NCI-H1417 treated with DMSO at 0.1 percent for 48 hours (cell line): ENCODE results near the gene KRTAP10-2.

Experiments used
- DNase-seq: peaks from one replicate; lab custom pipeline; 2025; lab: John Stamatoyannopoulos, UW

Gene KRTAP10-2

DNA sequence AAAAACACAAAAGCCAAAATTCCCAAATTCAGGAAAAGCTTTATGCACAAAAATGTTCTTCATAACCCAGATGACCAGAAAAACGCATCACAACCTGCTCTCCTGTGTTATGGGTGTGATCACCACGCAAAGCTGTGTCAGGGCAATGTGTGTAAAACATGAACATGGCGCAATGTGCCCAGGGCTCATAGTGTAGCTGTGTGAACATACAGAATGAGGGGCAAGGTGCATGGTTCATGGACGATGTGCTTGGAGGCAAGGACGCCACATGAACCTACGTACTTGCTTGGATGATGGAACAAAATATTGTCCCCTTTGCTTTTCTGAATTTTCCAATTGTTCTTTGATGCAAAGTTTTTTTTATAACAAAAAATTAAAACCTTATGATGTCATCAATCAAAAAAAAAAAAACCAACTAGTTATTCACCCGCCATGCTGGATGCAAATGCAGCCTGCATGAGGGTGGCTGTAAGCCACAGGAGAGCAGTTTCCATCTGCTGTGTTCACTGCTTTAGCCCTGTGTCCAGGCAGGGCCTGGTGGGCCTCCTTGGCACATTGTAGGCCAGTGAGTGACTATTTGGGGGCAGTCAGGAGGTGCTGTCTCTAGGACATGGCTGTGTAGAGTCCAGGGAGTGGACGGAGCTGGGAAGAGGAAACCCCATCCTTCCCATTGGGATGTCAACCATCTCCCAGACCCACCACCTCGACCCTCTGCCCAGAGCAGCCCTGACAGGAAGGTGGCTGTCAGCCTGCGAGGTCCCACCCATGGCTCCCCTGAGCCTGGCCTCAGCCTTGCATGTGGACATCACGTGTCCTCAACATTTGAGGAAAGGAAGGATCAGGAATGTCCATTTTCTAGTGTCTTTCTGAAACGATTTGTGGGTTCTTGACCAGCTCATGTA, 25.0 kb downstream of the KRTAP10-2 start:
- DNase-seq: no peak

DNA sequence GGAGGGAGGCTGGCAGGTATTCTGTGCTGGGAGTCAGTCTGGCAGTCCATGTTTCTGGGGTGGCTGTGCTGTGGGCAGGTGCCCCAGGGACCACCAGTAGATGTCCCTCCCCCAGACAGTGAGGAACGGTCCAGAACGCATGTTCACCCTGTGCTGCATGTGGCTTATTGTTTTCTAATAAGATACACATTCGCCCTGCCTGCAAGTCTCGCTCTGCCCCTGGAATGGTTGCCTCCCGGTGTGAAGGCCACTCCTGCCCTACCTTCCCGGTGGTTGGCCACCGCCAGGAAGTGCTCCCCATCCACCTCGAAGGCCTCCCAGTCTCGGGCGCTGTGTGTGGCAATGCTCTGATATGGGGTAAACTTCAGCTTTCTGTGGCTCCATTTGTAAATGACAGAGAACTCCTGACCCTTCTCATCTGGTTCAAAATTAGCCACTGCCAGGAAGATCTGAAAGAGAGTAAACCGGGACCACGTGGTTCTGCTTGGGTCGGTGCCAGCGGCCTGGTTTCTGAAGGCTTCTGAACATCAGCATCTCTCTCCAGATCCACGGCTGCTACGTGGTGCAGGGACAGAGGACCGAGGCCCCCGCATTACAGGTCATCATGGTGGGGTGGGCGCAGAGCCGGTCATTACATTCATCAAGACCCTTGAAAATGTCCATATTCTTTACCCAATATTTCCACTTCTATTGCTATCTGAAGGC, 25.8 kb downstream of the KRTAP10-2 start:
- DNase-seq: no peak

DNA sequence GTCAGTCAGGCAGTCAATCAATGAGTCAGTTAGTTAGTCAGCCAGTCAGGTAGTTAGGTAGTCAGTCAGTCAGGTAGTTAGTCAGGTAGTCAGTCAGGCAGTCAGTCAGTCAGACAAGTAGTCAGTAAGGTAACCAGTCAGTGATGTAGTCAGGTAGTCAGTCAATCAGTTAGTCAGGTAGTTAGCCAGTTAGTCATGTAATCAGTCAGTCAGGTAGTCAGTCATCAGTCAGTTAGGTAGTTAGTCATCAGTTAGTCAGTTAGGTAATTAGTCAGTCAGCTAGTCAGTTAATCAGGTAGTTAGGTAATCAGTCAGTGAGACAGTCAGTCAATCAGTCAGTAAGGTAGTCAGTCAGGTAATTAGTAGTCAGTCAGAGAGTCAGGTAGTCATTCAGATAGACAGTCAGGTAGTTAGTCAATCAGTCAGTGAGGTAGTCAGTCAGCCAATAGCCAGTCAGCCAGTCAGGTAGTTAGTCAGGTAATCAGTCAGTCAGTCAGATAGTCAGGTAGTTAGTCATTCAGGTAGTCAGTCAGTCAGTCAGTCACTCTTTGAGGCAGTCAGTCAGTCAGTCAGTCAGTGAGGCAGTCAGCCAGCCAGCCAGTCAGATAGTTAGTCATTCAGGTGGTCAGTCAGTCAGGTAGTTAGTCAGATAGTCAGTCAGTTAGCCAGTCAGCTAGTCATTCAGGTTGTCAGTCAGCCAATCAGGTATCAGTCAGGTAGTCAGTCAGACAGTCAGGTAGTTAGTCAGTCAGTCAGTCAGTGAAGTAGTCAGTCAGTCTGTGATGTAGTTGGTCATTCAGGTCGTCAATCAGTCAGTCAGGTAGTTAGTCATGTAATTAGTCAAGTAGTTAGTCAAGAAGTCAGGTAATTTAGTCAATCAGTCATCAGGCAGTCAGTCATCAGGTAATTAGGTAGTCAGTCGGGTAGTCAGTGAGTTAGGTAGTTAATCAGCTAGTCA, 26.6 kb downstream of the KRTAP10-2 start:
- DNase-seq: no peak

DNA sequence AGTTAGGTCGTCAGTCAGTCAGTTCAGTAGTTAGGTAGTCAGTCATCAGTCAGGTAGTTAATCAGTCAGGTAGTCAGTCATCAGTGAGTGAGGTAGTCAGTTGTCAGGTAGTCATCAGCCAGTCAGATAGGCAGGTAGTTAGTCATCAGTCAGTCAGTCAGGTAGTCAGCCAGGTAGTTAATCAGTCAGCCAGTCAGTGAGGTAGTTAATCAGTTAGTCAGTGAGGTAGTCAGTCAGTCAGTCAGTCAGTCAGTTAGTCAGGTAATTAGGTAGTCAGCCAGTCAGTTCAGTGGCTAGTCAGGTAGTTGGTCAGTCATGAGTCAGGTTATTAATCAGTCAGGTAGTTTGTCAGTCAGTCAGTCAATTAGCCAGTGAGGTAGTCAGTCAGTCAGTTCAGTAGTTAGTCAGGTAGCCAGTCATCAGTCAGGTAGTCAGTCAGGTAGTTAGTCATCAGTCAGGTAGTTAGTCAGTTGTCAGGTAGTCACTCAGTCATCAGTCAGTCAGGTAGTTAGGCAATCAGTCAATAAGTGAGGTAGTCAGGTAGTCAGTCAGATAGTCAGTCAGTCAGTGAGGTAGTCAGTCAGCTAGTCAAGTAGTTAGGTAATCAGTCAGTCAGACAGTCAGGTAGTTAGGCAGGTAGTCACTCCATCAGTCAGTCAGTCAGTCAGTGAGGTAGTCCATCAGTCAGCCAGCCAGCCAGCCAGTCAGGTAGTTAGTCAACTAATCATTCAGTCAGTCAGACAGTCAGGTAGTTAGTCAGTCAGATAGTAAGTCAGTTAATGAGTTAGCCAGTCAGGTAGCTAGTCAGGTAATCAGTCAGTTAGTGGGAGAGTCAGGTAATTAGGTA, 27.5 kb downstream of the KRTAP10-2 start:
- no peak for DNase-seq

DNA sequence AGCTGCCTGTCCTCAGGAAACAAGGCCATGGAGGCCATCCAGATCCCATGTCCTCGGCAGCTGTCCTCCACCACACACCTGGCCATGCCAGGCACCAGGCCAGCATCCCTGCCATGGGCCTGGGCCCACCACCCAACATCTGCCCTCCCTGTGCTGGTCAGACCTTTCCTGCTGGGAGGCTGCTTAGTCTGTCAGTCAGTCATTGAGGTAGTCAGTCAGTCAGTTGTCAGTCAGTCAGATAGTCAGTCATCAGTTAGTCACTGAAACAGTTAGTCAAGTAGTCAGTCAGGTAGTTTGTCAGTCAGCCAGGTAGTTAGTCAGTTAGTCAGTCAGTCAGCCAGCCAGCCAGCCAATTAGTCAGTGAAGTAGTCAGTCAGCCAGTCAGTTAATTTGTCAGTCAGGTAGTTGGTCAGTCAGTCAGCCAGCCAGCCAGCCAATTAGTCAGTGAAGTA, 28.5 kb downstream of the KRTAP10-2 start:
- DNase-seq: no peak

DNA sequence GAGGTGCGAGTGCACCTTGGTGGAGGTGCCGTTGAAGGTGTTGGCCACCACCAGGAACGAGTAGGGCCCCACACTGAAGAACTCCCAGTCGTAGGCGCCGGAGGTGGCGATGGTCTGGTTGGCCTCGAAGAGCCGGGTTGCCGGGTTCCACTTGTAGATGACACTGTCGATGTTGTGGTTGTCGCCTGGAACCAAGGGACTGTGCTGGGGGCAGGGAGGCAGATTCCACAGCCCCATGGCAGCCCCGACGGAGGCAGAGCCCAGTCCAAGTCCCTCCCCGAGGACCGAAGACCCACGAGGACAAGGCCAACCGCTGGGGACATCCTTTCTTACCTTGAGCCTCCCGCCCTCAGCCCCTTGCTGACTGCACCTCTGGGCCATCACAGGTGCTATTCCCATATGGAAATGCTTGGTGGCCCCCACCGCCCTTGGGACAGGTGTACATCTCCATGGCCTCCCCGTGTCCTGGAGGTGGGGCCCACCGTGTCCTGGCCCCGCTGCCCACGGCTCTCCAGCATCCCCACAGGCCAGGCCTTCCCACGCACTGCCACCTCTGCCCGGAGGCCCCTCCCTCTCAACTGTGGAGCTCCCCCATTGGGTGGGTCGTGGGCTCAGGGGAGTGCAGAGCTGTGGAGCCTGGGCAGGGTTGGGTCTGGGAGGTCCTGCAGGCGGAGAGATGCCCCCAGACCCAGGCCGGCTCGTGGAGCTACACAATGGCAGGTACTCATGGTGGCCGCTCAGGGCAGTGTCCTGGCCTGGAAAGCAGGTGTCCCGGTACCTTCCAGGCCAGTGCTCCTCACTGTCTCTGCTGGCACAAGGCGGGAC, 29.2 kb downstream of the KRTAP10-2 start:
- DNase-seq: no peak

DNA sequence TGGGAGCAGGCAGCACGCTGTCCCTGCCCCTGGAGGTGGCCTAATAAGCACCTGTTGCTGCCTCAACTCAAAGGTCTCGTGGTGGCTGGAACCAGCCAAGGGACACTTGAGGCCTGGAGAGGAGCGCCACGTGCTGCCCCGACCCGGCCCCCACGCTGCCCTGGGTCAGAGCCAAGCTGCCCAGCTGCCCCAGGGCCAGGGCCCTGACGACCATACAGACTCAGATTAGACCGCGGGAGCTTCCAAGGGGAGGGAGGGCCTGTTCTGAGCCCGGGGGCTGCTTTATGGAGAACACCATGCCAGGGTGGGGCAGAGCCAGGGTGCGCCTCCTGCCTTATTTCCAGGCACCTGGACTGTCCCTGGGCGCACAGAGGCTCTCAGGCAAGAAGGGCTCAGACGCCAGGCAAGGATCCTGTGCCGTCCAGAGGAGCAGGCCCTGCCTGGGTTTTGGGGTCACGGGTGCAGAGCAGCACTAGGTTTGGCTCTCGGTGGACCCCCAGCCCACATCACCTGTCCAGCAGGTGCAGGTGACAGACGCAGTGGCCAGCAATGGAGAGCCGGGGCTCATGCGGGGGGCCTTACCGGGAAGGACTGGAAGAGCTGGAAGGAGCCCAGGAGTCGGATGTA, 29.9 kb downstream of the KRTAP10-2 start:
- no peak for DNase-seq

DNA sequence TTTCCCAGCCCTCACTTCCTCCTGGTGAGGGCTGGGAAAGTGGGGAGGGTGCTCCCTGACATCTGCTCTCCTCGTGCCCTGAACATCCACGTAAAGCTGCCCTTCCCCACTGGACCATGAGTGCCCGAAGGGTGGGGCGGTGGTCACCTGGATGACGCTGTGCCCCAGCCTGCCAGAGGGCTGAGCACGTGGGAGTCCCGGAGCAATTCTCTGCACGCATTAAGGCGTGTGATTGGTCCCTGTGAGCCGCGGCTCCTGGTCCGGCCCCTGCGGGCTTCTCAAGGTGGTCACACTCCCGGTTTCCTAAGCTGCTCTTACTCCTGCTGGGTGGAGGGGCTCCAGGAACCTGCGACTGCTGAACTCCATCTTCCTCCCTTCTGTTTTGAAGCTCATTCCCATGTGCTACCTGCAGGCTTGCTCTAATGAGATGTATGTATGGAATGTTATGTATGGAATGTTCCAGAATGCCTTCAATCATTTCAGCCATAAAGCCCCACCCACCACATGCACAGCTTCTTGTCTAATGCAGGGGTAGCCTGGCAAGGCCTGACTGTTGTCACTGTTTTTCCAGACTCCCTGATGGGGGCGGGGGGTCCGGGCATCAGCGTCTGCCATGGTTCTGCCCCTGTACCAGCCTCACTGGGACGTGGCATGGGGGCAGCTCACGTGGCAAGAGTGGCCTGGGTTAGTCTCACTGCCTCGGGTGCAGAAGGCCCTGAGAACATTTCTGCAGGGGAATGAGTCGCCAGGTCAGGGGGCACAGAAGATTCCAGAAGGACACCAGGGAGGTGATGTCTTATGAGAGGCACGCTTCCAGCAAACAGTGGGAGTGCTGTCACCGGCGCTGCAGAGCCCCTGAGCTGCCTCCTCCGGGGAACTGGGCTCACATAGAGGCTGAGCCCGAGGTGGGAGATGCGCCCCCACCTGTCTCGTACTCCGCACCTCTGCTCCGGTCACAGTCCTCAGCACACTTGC, 30.7 kb downstream of the KRTAP10-2 start:
- DNase-seq: no peak

DNA sequence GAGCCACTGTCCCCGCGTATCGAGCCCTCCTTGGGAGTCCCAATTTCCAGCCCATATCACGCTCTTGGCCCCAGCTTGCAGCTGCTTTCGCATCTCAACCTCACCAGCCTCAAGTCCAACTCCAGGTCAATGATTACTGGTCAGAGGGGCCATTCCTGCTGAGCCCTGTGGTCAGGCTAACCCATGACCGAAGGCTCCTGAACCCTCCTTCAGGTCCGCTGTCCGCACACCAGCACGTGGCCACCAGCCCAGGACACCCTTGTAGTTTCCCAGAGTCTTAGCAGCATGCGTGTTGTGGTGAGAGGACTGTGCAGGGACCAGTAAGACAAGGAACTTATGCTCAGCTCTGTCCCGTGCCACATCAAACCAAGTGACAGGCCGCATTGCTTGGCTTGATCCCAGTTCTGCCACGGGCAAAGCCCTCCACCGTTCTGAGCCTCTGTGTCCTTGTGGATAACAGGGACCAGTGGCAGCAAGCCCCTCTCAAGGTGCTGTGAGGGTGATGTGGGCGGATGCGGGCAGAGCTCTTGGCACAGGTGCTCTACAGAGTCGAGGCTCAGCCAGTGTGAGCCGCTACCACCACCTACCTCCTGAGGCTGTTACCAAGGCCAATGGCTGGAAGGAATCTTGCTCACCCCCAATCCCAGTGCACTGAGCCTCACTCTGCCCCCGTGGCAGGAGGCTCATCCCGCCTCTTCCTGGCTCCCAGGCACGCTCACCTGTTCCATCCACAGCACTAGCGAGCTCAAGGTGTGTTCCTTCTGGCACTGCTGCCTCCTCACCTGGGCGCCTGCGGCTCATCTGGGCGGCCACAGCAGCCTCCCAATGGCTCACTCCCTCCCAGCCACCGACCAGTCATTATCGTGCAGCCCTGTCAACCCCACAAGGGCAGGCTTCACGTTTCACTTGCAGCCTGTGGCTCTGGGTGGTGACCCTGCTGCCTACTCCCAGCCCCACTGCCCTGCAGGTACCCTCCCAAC, 31.7 kb downstream of the KRTAP10-2 start:
- DNase-seq: no peak

DNA sequence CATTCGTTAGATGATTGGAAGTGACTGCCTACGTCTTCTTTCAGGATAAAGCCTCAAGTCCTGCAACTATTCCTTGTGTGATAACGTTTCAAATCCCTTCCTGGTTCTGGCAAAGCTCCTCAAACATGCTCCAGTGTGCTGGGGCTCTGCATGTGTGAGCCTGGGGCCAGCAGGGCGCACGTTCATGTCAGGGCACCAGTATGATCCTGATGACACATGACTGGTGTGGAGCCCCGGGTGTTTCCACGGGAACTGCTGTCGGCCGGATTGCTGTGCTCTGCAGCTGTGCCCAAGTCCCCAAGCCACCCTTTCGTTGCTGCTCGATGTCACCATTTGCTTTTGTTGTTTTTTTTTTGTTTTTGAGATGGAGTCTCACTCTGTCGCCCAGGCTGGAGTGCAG, 32.6 kb downstream of the KRTAP10-2 start:
- DNase-seq: no peak

DNA sequence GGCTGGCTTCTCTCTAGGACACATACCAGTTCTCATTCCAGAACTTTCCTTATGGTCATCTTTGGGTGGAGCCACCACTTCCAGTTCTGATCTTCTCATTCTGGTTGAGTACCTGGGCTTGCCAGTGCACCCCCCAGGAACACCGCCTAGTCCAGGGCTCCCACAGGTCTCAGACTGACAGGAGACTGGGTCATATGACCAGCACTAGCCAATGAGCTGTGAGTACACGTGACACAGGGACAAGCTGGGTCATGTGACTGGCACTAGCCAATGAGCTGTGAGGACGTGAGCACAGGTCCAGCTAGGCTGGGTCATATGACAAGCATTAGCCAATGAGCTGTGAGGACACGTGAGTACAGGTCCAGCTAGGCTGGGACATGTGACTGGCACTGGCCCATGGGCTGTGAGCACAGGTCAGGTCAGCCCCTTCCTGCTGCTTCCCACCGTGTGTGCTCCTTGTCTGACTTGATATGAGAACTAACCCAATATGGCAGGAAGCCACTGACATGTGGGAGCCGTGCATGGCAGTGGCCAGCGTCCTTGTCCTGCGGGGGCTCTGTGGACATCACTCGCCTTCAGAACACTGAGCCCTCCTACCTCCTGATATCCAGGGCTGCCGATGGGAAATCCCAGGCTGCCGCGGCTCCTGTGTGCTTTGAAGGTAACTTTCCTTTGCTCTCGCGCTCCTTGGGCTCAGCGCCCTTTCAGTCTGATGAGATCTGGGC, 34.0 kb downstream of the KRTAP10-2 start:
- DNase-seq: no peak

DNA sequence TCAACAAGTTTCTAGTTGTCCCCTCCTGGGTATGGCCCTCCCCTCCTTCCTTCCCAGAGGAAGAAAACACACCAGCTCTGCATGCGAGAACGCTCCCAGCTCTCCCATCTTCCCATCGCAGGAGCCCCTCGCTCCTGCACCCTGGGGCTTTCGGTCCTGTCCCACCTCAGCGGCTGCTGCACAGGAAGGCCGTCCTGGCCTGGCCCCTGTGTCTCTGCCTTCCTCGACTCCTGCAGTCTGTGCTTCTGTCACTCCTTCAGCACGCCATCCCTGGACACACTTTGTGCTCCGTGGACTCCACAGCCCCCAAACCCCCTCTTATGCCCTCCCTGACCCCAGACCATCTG, 34.5 kb downstream of the KRTAP10-2 start:
- no peak for DNase-seq

DNA sequence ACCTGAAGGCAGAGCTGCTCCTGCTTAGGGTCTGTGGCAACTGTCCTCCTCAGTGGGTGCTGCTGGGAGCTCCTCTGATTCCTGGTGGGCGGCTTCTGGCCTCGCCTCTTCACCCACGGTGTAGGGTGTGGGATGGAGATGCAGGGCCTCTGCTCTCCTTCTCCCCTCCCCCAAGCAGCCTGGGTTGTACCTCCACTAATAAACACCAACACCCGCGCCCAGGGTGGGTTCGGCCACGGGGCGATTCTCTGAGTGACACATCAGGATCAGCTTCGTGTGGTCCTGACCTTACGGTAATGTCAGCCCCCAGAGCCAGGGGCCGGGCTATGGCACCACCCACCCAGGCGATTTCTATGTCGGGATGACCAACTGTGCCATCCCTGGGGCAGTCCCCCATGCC, 35.0 kb downstream of the KRTAP10-2 start:
- no peak for DNase-seq

DNA sequence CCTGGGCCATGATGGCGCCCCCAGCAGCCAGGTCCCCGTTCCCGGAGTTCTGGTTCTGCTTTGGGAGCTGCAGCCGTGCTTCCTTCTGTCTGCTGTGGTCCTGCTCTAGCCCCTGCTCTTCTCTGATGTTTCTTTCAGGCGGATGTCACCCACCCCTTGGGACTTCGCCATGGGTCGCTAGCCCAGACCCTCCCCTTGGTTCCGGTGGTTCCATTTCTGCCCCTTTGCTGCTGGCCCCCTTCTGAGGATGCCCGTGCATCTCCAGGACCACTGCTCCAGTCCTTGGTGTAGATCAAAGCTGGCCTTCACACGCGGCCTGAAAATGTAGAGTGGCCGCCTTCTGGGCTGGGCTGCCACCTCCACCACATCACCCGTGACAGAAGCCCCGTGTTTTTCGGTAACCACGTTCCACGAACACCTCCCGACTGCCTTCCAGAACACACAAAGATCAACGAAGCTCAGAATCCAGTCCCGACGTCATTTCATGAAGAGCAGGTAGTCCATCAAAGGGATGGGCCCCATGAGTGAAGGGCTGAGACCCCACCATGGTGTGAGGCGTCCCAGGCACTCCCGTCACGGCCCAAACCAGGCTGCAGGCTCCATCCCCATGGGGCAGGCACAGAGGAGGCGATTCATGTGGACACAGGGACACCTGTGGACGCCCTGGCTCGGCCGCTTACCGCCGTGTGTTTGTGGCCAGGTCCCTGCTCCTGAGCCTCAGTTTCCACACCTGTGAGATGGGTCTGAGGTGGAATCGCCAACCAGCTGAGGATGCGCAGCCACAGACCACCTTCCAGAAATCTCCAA, 35.7 kb downstream of the KRTAP10-2 start:
- DNase-seq: no peak

DNA sequence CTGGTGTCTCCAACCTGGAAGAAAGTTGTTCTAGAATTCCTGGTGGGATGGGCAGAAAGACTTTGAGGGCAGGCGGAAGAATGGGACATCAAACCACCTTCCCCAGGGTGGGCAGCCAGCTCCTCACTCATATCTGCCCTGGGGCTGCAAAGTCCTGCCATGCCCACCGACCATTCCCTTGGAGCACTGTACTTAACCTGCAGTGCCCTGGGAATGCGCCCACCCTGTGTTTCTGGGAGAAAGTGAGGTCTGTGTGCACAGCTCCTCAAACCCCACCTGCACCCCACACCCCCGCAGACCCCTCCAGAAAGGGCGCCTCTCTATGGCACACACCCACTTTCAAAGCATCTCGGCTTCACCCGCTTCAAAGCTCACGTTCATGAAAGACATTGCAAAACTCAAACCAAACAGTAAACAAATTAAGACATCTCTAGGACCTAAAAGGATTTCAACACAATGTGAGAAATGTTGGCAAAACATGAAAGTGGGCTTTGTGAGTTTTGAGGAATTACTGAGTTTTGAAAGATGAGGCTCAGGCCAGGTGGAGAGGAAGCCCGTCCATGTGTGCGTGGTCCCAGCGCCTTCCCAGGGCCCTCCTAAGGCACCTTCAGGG, 36.5 kb downstream of the KRTAP10-2 start:
- no peak for DNase-seq

DNA sequence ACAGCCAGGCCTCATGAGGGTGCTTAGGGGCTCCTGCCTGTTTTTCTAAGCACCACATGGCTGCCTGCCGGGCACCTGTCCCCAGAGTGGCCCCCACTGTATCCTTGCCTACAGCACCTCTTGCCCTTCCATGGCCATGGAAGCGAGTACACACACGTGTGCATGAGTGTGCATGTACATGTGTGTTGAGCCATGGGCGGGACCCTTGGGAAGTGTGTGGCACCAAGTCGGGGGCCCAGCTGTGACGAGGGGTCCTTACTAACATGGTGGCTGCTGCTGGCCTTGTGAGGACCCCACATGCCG, 37.1 kb downstream of the KRTAP10-2 start:
- DNase-seq: no peak
